PC-3 (cell line): ENCODE data around the gene C16orf86.

ENCODE experiments used
- CTCF ChIP-seq: fragments of 300-600 bp; sonication (generic); conservative IDR thresholded peaks from 2 replicates; pipeline ENCODE4 v1.5.1; 2017; ENCODE audit warnings: antibody characterized with exemption, low read depth, mild to moderate bottlenecking, low read length
- EZH2phosphoT487 ChIP-seq: fragments of 300-600 bp; sonication (generic); IDR thresholded peaks from 2 replicates; pipeline ENCODE4 v1.6.1; 2018; ENCODE audit warnings: mild to moderate bottlenecking, antibody characterized with exemption, low read length, borderline replicate concordance

- no peak for TF ChIP-seq CTCF
- no peak for TF ChIP-seq EZH2phosphoT487
These were observed 8.4 kb downstream of the C16orf86 start for GRCh38 chr16:67674851-67675578.
